H1 (cell line): ENCODE results near the gene CDC7. TPM values are rescaled to one million over a fixed set of nuclear protein-coding genes. Genes with fewer than 3 reads are reported as not detected.

Source experiments
- BRCA1 ChIP-seq: IDR thresholded peaks from 2 replicates; pipeline ENCODE4 v1.6.1; 2012; ENCODE audit warnings: low read depth, low read length, improper control_type of control experiment
- CHD1 ChIP-seq: IDR thresholded peaks from 2 replicates; pipeline ENCODE4 v1.6.1; 2012; ENCODE audit warnings: low read depth, low read length, improper control_type of control experiment
- NANOG ChIP-seq: IDR thresholded peaks from 2 replicates; pipeline ENCODE4 v1.6.1; 2011; ENCODE audit warnings: low read length, low read depth, mild to moderate bottlenecking, inconsistent platforms; ENCODE audit not compliant: insufficient read depth, poor library complexity, severe bottlenecking
- POU5F1 ChIP-seq: IDR thresholded peaks from 2 replicates; pipeline ENCODE4 v1.6.1; 2011; ENCODE audit warnings: low read depth, mild to moderate bottlenecking, low read length, moderate library complexity
- RBBP5 ChIP-seq: IDR thresholded peaks from 2 replicates; pipeline ENCODE4 v1.7.1; 2012; ENCODE audit warnings: low read depth, mild to moderate bottlenecking, inconsistent platforms, low read length, moderate library complexity, borderline replicate concordance
- RFX5 ChIP-seq: IDR thresholded peaks from 2 replicates; pipeline ENCODE4 v1.6.1; 2011; ENCODE audit warnings: low read depth, low read length, improper control_type of control experiment, borderline replicate concordance
- RXRA ChIP-seq: IDR thresholded peaks from 2 replicates; pipeline ENCODE4 v1.6.1; 2011; ENCODE audit warnings: low read depth, mild to moderate bottlenecking, low read length, moderate library complexity; ENCODE audit not compliant: insufficient read depth
- TCF12 ChIP-seq: IDR thresholded peaks from 2 replicates; pipeline ENCODE4 v1.6.1; 2011; ENCODE audit warnings: low read depth, mild to moderate bottlenecking, low read length
- polyA plus RNA-seq, 7 experiments: library from polyadenylated mRNA; depleted of rRNA in 3 of 7; stranded (reverse) in 5 of 7; unstranded in 2 of 7; fragments of >200 nt in 5 of 7; fragments of 200-250 nt in 2 of 7; gene quantifications; 1 replicate in 5 of 7; 2 replicates in 1 of 7; 4 replicates in 1 of 7; pipeline versions ENCODE4 v1.2.1 to v1.2.3, GENCODE V29; 2011 to 2013; ENCODE audit warnings: missing spikeins in 2 of 7, mixed read lengths in 2 of 7
- total RNA-seq: library from RNA; stranded (reverse); fragmentation: NEBNext Ultra II Directional; extraction: Animal tissue kit (Norgen Biotek cat#: 25700); gene quantifications from 2 replicates; pipeline ENCODE4 v1.2.1, GENCODE V29; 2021

CDC7 gene
- total and polyA plus RNA-seq, 2 of the 8 experiments (the other 6 are each of a cell fraction or from before 2014, with no cell fraction given) = 12.2 to 34.4 TPM

DNA sequence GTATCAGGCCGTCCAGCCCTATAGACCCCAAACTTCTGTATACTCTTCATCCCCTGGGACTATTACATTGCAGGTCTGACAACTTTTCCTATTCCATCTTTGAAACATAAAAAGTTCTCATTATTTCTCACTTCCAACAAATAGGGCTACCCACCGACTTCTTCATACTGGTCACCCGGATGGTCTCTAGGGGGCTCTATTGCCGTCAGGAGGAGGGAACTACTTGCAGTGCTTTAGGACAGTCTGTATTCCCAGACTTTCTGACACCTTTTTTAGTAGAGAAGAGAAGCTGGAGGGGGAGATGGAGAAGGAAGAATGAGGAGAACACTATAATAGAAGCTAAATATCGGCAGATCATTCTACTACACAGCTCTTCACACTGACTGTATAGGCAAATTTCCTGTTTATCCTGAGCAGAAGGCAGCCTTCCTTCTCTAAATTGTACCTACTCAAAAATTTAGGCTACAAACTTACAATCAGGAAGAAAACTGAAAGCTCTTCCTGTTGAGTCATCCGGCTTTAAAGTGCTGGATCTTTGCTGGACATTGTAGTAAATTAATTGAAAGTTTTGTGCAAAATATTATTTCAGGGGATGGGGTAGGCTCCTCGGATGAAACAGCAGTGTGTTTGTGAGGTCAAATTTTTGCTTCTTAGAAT is 54.6 kb downstream of the CDC7 start (continued):
- no peak for TF ChIP-seq TCF12
- TF ChIP-seq NANOG = no peak
- TF ChIP-seq RBBP5 = no peak
- TF ChIP-seq POU5F1 = no peak
- TF ChIP-seq BRCA1 = no peak
- no peak for TF ChIP-seq CHD1
- TF ChIP-seq RFX5 = no peak
- TF ChIP-seq RXRA = no peak
- TF ChIP-seq, all 59 proteins: peak for 2
